Hepatocyte (in vitro differentiated cells): ENCODE measurements around the gene GPC5. TPM values are rescaled to one million over a fixed set of nuclear protein-coding genes. Genes with fewer than 3 reads are reported as not detected.

ENCODE experiments used
- DNase-seq: peaks from one replicate; pipeline ENCODE4 v3.0.0-alpha.2; 2016; ENCODE audit warnings: low spot score
- H2AFZ ChIP-seq: fragments of 200-600 bp; sonication (generic); 2 replicates; pipeline ENCODE4 v1.6.0; 2016; ENCODE audit warnings: antibody characterized with exemption, mild to moderate bottlenecking
- H3K27ac ChIP-seq: fragments of 200-600 bp; sonication (generic); 2 replicates; pipeline ENCODE4 v1.5.1; 2016; ENCODE audit warnings: mild to moderate bottlenecking
- H3K27me3 ChIP-seq: fragments of 200-600 bp; sonication (generic); 2 replicates; pipeline ENCODE4 v1.6.1; 2016
- H3K36me3 ChIP-seq: fragments of 200-600 bp; sonication (generic); replicated peaks from 2 replicates; pipeline ENCODE4 v1.5.1; 2016; ENCODE audit warnings: low read depth; ENCODE audit not compliant: insufficient read depth
- H3K4me1 ChIP-seq: fragments of 200-600 bp; sonication (generic); 2 replicates; pipeline ENCODE4 v1.5.1; 2016; ENCODE audit warnings: mild to moderate bottlenecking, moderate library complexity; ENCODE audit not compliant: insufficient read depth
- H3K4me2 ChIP-seq: fragments of 200-600 bp; sonication (generic); 2 replicates; pipeline ENCODE4 v1.6.0; 2016
- H3K4me3 ChIP-seq: fragments of 200-600 bp; sonication (generic); 2 replicates; pipeline ENCODE4 v1.5.1; 2016; ENCODE audit warnings: mild to moderate bottlenecking
- H3K79me2 ChIP-seq: fragments of 200-600 bp; sonication (generic); 2 replicates; pipeline ENCODE4 v1.6.0; 2017; ENCODE audit warnings: mild to moderate bottlenecking
- H3K9me2 ChIP-seq: fragments of 200-600 bp; sonication (generic); replicated peaks from 2 replicates; pipeline ENCODE4 v1.6.0; 2017; ENCODE audit warnings: mild to moderate bottlenecking; ENCODE audit not compliant: insufficient read depth
- H3K9me3 ChIP-seq: fragments of 200-600 bp; sonication (generic); 2 replicates; pipeline ENCODE4 v1.5.1; 2016; ENCODE audit warnings: low read depth, mild to moderate bottlenecking
- H4K20me1 ChIP-seq: fragments of 200-600 bp; sonication (generic); 2 replicates; pipeline ENCODE4 v1.6.0; 2016; ENCODE audit warnings: mild to moderate bottlenecking; ENCODE audit not compliant: insufficient read depth, poor library complexity, severe bottlenecking
- EZH2 ChIP-seq: fragments of 200-600 bp; sonication (generic); IDR thresholded peaks from 2 replicates; pipeline ENCODE4 v1.6.1; 2016; ENCODE audit warnings: antibody characterized with exemption, mild to moderate bottlenecking, borderline replicate concordance
- EZH2phosphoT487 ChIP-seq: fragments of 200-600 bp; sonication (generic); IDR thresholded peaks from one replicate; pipeline ENCODE4 v1.6.1; 2018; ENCODE audit warnings: antibody characterized with exemption, mild to moderate bottlenecking, low read depth, moderate library complexity; ENCODE audit not compliant: unreplicated experiment, severe bottlenecking
- WGBS: methylation state at CpG from one replicate; pipeline ENCODE4 v1.1.6; 2016; ENCODE audit warnings: low lambda C conversion rate; ENCODE audit errors: missing lambda C conversion rate; 5-methylcytosine and 5-hydroxymethylcytosine counted together
- polyA plus RNA-seq: library from polyadenylated mRNA; unstranded; fragments of >200 nt; fragmentation: Nextera tagmentation; extraction: Ambion mirVana; gene quantifications from 2 replicates; pipeline ENCODE4 v1.2.1, GENCODE V29; 2016
- total RNA-seq: library from RNA; depleted of rRNA; stranded (reverse); fragments of >200 nt; gene quantifications from 2 replicates; pipeline ENCODE4 v1.2.3, GENCODE V29; 2014
- TF ChIP-seq, protein P1 (sequence below): fragments of 200-600 bp; sonication (generic); IDR thresholded peaks from 2 replicates; pipeline ENCODE4 v1.5.1; 2016; ENCODE audit warnings: antibody characterized with exemption, mild to moderate bottlenecking; ENCODE audit not compliant: poor library complexity

Gene GPC5
- total and polyA plus RNA-seq, 2 experiments from 2014 or later: 3.9 to 5.4 TPM

- Histone ChIP-seq H3K27me3 (no peaks in the 10 kb centered on the region), H3K9me3 (no peaks in the 10 kb centered on the region), H3K4me1 (peaks cover 6% of the 10 kb centered on the region), H3K36me3 (no peaks in the 10 kb centered on the region), H3K79me2 (no peaks in the 10 kb centered on the region), H3K27ac (no peak overlapping the region), H4K20me1 (no peaks in the 10 kb centered on the region), H3K4me3 (no peak overlapping the region), H2AFZ (no peak overlapping the region), H3K9me2 (no peaks in the 10 kb centered on the region), H3K4me2 (no peak overlapping the region)
- 96% methylated on average over 3 of the region's 3 CpGs for WGBS
- DNase-seq: no peak
- TF ChIP-seq, protein P1, sequence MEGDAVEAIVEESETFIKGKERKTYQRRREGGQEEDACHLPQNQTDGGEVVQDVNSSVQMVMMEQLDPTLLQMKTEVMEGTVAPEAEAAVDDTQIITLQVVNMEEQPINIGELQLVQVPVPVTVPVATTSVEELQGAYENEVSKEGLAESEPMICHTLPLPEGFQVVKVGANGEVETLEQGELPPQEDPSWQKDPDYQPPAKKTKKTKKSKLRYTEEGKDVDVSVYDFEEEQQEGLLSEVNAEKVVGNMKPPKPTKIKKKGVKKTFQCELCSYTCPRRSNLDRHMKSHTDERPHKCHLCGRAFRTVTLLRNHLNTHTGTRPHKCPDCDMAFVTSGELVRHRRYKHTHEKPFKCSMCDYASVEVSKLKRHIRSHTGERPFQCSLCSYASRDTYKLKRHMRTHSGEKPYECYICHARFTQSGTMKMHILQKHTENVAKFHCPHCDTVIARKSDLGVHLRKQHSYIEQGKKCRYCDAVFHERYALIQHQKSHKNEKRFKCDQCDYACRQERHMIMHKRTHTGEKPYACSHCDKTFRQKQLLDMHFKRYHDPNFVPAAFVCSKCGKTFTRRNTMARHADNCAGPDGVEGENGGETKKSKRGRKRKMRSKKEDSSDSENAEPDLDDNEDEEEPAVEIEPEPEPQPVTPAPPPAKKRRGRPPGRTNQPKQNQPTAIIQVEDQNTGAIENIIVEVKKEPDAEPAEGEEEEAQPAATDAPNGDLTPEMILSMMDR: no peak
- no peak for TF ChIP-seq EZH2
- no peak for TF ChIP-seq EZH2phosphoT487
Measured at GRCh38 chr13:92612892-92613291, 1214.5 kb downstream of the GPC5 start.

GRCh38 chr13:92613921-92614320, 1215.5 kb downstream of the GPC5 start:
- Histone ChIP-seq H3K79me2 (no peaks in the 10 kb centered on the region), H3K9me3 (no peaks in the 10 kb centered on the region), H3K27me3 (no peaks in the 10 kb centered on the region), H4K20me1 (no peaks in the 10 kb centered on the region), H3K4me3 (no peak overlapping the region), H3K9me2 (no peaks in the 10 kb centered on the region), H3K27ac (no peak overlapping the region), H3K4me1 (peaks cover 6% of the 10 kb centered on the region), H3K36me3 (no peaks in the 10 kb centered on the region), H3K4me2 (no peak overlapping the region), H2AFZ (no peak overlapping the region)
- DNase-seq: no peak
- TF ChIP-seq EZH2phosphoT487 (no peak), EZH2 (no peak)
- TF ChIP-seq, protein P1: no peak

GRCh38 chr13:92621985-92622384, 1223.6 kb downstream of the GPC5 start:
- TF ChIP-seq EZH2phosphoT487: no peak
- TF ChIP-seq, protein P1: no peak
- TF ChIP-seq EZH2: no peak
- H3K4me1 ChIP-seq: no peaks in the 10 kb centered on the region
- no peak overlapping the region for H3K4me2 ChIP-seq
- H2AFZ ChIP-seq: no peak overlapping the region
- H3K79me2 ChIP-seq: no peaks in the 10 kb centered on the region
- no peaks in the 10 kb centered on the region for H3K36me3 ChIP-seq
- H3K4me3 ChIP-seq: no peak overlapping the region
- WGBS: 95% methylated on average over 5 of the region's 5 CpGs
- H3K9me2 ChIP-seq: no peaks in the 10 kb centered on the region
- H3K27ac ChIP-seq: no peak overlapping the region
- no peak for DNase-seq
- no peaks in the 10 kb centered on the region for H4K20me1 ChIP-seq
- H3K27me3 ChIP-seq: no peaks in the 10 kb centered on the region
- H3K9me3 ChIP-seq: no peaks in the 10 kb centered on the region

DNA sequence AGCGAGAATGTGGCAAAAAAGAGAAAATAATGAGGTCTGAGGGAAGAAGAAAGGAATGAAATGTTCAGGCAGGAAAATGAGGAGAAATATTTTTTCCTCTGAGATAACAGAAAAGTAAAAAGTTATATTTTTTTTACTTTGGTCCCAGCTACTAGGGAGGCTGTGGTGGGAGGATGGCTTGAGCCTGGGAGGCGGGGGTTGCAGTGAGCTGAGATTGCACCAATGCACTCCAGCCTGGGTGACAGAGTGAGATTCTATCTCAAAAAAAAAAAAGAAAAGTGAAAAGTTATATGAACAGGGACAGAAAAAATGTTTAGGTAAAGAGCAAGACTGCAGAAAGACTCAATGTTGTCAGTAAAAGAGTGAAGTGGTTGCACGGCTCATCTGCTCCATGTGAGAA, 1224.5 kb downstream of the GPC5 start:
- no peak overlapping the region for H3K4me3 ChIP-seq
- DNase-seq: no peak
- no peaks in the 10 kb centered on the region for H3K27me3 ChIP-seq
- H3K9me3 ChIP-seq: no peaks in the 10 kb centered on the region
- 96% methylated on average over 3 of the region's 3 CpGs for WGBS
- H3K79me2 ChIP-seq: no peaks in the 10 kb centered on the region
- no peak overlapping the region for H3K4me2 ChIP-seq
- no peaks in the 10 kb centered on the region for H4K20me1 ChIP-seq
- TF ChIP-seq, protein P1: no peak
- TF ChIP-seq EZH2phosphoT487 (no peak), EZH2 (no peak)
- no peaks in the 10 kb centered on the region for H3K36me3 ChIP-seq
- H2AFZ ChIP-seq: no peak overlapping the region
- no peaks in the 10 kb centered on the region for H3K4me1 ChIP-seq
- no peak overlapping the region for H3K27ac ChIP-seq
- H3K9me2 ChIP-seq: no peaks in the 10 kb centered on the region
